Measurements from ENCODE around the gene FKBP10.
"Not testable (repeated sequence)": the region's sequence is repeated elsewhere in the genome, so short reads cannot be mapped to it uniquely, and the experiment has no call there.

The FKBP10 gene

GRCh38 chr17:41811549-41812380, 1.0 kb upstream of the FKBP10 start, which contains the start of gene P3H4:
P3H4 (minus strand) TSS chr17:41811949; CDS start chr17:41811915, 34 bp downstream.
- peak; percentile 66 for DNase-seq

GRCh38 chr17:41813152-41813680, 412 bp downstream of the FKBP10 start:
- no peak for DNase-seq

GRCh38 chr17:41813699-41814124, 908 bp downstream of the FKBP10 start:
- DNase-seq, result no peak

- DNase-seq, result no peak
Measured at GRCh38 chr17:41814195-41814594, 1.4 kb downstream of the FKBP10 start.

- no peak for DNase-seq
Measured at GRCh38 chr17:41816637-41817320, 4.0 kb downstream of the FKBP10 start.

GRCh38 chr17:41818024-41818423, 5.2 kb downstream of the FKBP10 start:
- no peak for DNase-seq

GRCh38 chr17:41821776-41822175, 9.0 kb downstream of the FKBP10 start:
- DNase-seq, result no peak

- DNase-seq, result no peak
Measured at GRCh38 chr17:41822216-41823140, 9.7 kb downstream of the FKBP10 start.

- DNase-seq, result no peak
Measured at GRCh38 chr17:41823141-41823524, 10.3 kb downstream of the FKBP10 start.

- DNase-seq, result no peak
Measured at GRCh38 chr17:41823580-41823979, 10.8 kb downstream of the FKBP10 start.

- no peak for DNase-seq
Measured at GRCh38 chr17:41824086-41824485, 11.3 kb downstream of the FKBP10 start.

GRCh38 chr17:41825175-41825845, 12.5 kb downstream of the FKBP10 start:
- DNase-seq, result no peak

GRCh38 chr17:41829961-41830360, 17.2 kb downstream of the FKBP10 start:
- not testable (repeated sequence) for DNase-seq

- no peak for DNase-seq
Measured at GRCh38 chr17:41835214-41835799, 22.5 kb downstream of the FKBP10 start.

- DNase-seq, result peak; percentile 50
Measured at GRCh38 chr17:41835800-41836549, 23.2 kb downstream of the FKBP10 start, which contains the start of gene NT5C3B. NT5C3B (minus strand) TSS chr17:41836232; CDS start chr17:41836193, 39 bp downstream.

- no peak for DNase-seq
Measured at GRCh38 chr17:41836550-41837196, 23.9 kb downstream of the FKBP10 start.

- DNase-seq, result no peak
Measured at GRCh38 chr17:41837761-41838538, 25.1 kb downstream of the FKBP10 start, which contains the start of gene KLHL10. KLHL10 (plus strand) TSS chr17:41837825; CDS start chr17:41837933, 108 bp downstream.

GRCh38 chr17:41839448-41839847, 26.6 kb downstream of the FKBP10 start:
- not testable (repeated sequence) for DNase-seq

GRCh38 chr17:41840781-41841180, 28.0 kb downstream of the FKBP10 start:
- DNase-seq, result not testable (repeated sequence)
